Fibroblast of skin of right quadriceps (primary cell): ENCODE results near the gene ROS1.

Experiments
- DNase-seq: peaks from one replicate; pipeline ENCODE4 v3.0.0-alpha.2; 2013

ROS1 gene

DNA sequence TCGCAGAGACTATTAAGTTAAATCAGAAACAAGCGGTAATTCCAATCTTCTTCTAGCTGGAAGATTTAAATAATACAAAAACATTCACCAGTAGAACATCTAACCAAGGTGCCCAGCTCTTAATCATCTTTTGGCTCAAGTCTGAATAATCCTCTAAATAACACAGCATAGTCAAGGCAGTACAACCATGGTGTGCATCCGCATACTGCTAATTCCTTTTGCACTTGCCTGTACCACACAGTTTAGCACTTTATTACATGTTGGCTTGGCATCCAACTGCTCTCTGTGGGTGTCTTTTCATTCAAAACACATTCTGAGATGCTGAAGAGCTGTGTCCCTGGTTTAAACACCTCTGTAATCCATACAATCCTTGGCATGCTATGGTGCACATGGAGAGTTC lies 118.1 kb downstream of the ROS1 start:
- no peak for DNase-seq

DNA sequence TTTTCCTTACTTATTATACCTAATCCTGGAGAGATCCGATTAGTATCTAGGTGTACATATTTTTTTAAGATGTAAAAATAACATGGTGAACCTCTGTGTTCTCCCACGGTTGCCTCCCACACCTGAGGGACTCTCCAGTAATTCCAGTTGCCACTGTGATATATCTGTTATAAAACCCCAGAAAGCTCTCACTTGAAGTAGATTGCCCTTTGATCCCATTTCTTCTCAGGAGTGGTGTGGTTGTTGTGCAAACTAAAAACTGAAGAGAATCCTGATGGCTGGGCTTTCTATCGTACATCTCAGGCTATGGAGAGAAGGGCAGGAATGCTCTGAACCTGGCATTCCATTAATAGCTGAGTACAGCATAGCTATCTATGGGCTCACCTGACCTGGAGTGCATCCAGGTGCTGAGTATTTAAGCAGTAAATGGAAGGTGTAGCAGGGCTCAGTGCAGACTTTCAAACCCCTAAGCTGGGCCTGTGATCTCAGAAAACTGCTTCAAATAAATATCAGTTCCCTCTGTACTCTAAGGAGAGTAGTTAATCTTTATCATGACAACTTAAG lies 119.4 kb downstream of the ROS1 start:
- DNase-seq = no peak

DNA sequence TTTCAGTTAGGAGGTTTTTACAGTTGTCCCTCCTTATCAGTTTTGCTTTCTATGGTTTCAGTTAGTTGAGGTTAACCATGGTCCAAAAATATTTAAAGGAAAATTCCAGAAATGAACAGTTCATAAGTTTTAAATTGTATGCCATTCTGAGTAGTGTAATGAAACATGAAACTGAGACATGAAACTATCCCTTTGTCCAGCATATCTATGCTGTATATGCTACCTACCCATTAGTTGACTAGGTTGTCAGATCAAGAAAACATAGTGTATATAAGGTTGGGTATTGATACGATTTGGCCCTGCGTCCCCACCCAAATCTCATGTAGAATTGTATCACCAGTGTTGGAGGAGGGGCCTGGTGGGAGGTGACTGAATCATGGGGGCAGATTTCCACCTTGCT lies 121.3 kb downstream of the ROS1 start:
- no peak for DNase-seq

DNA sequence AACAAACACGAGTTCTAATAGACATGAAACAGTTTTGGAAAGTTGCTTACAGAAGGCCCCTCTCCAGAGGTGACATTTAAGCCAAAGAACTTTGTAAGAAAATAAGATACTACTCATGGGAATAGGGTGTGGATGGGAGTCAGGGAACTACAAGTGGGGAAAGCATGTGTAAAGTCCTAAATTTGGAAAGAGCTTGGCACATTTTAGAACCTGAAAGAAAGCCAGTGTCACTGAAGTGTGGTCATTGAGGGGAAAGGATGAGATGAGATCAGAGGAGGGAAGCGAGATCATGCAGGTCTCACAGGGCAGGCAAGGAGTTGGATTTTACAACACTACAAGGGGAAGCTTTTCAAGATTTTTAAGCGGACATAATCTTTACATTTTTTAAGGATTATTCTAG lies 122.4 kb downstream of the ROS1 start:
- DNase-seq = no peak

DNA sequence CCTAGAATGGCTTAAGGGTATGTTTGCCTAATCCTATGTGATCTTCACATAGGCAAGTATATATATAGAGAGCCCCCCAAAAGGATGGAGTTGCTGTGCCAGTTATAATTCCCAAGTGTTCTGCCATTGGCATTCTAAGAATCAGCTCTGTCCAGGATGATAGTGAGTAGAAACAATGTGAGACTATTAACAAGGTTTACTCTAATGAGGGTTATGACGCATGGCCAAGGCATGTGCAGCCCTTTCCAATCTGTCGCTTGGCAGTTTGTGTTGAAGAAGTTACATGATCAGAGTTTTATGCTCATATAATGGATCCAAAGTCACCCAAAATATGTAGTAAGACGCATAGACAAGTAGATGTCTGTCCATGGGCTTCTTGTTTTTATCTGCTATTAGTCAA lies 126.8 kb downstream of the ROS1 start:
- no peak for DNase-seq

DNA sequence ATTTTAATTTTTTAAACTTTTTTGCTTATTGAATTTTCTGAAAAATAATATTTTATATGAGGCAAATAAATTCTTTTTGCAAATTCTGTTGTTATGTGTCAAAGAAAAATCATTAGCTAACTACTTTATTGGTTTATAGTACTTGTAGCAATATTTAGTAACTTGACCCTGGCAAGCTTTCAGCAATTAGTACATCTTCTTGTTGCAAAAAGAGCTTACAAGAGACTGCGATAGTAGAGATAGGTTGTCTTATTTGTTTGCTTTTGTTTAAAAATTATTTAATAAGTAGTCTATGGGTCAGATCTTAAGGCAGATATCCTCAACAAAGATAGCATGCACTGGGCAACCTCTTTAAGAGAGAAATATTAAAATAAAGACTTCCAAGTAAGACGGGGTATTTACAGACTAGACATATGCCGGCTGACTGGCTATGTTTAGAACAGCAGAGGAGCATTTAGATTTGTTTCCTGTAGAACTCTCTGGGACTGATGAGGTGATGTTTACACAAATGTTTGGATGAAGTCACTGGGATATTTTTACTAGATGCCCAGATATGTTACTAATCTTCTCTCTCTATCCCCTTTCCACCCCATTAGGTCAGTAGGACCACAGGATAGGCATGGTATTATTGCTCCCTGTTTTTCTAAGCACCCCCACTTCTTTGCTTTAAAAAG lies 135.4 kb downstream of the ROS1 start:
- no peak for DNase-seq

DNA sequence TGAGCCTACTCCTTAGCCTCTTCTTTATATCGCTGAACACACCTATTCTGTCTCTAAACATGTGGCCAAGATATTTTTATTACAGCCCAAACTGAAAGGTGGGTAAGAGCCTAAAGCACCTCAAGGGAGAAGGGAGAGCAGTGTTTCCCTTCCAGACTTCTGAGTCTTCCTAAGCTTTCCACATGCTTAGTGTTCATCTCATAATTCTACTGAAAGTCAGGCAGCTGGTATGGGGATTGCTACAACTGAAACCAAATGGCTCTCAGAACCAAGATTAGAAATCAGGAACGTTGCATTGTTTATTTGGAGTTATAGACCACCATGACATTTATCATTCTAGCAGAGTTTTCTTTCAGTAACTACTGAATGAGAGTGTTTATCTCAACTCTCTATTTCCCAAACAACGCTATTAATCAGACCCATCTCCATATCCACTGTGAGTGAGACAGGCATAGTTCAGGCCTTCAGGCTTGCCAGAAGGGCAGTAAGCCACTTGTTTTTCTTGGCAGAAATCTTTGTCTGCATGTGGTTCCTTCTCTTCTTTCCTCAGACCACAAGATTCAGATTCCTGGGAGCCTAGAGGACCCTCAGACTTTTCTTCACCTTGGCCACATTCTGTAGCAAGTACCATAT lies 137.5 kb downstream of the ROS1 start:
- no peak for DNase-seq

DNA sequence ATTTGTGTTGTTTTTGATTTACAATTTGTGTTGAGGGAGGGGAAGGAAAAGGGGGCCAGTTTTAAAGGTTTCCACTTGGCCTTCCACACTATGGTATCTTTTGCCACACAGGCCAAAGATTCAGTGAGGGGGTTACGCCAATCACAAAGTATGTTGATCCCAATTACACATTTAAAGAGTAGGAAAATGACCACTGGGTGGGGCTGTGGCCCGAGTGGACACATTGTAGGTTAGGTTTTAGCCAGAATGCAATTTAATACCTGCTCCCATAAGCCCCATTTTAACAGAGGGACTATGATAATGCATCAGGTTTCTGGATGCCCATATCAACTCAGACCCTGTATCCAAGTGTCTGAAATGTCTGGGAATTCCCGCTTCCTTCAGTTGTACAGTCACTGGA lies 144.8 kb downstream of the ROS1 start:
- no peak for DNase-seq

DNA sequence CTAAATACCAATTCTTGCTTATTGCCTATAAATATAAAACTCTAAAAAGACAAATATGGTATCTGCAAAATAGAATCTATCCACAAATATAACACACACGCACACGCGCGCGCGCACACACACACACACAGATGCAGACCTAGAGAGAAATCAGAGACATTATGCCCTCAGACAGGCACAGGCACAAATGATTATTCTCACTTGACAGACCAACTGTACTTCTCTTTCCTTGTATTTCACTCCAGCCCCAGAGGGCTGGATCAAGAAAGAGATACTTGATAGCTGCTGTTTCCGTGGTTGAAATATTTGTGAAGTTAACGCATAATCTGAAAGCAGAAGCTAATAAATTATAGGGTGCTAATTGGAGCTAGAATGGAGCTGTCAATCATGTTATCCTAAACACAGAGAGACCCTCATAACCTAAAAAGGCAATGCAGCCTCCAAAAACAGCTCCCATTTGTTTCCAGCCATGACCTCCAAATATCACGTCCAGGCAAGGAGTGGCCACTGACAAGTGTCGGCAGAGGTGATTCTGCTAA lies 148.9 kb downstream of the ROS1 start:
- no peak for DNase-seq

DNA sequence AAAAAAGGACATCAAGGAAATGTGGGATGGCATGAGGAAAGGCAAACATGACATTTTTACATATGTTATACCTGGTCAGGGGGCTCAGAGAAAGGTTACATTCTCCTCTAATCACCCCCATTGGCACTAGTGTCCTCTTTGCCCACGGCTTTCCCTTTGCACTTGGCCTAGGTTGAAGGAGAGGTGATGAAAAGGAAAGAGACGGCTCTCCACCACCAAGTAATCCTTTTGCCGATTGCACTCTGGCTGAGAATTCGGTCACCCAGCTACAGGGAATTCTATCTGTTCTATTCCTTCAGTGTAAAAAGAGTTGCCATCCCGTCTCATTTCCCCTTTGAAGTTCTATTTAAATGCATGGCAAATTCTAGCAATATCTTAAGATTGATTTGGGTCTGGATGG lies 150.0 kb downstream of the ROS1 start:
- no peak for DNase-seq

DNA sequence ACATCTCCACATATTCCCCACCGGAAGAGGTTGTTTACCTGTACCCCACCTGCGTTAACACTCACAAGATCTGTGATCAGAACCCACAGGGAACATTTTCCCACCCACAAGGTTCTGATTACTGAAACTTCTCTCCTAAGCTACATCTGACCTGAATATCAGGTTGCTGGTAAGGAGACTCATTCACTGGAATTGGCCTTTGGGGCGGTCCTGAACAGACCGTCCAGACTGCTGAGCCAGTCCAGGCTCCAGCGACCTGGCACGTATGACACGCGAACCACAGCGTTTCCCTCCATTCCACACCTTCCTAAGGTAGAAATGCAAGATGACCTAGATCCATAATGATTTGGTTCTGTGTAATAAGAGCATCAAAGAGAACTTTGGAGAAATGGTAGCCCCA lies 150.5 kb downstream of the ROS1 start:
- no peak for DNase-seq

DNA sequence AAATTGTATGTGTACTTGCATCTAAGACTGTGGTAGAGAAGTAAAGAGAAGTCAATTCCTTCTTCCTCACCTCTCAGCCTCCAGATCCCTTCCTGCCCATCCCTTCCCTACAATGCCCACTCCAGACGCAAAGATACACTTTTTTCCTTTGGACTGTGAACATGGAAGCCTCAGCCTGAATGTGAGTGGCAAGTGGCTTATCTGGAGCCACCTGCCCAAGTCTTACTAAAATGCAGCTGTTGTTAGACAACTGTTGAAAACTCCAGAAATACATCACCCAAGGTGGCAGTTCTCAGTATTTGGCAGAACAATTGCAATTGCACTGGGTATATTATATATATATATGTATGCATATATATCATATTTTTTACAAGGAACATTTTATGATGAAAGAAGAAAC lies 152.9 kb downstream of the ROS1 start:
- DNase-seq = no peak

DNA sequence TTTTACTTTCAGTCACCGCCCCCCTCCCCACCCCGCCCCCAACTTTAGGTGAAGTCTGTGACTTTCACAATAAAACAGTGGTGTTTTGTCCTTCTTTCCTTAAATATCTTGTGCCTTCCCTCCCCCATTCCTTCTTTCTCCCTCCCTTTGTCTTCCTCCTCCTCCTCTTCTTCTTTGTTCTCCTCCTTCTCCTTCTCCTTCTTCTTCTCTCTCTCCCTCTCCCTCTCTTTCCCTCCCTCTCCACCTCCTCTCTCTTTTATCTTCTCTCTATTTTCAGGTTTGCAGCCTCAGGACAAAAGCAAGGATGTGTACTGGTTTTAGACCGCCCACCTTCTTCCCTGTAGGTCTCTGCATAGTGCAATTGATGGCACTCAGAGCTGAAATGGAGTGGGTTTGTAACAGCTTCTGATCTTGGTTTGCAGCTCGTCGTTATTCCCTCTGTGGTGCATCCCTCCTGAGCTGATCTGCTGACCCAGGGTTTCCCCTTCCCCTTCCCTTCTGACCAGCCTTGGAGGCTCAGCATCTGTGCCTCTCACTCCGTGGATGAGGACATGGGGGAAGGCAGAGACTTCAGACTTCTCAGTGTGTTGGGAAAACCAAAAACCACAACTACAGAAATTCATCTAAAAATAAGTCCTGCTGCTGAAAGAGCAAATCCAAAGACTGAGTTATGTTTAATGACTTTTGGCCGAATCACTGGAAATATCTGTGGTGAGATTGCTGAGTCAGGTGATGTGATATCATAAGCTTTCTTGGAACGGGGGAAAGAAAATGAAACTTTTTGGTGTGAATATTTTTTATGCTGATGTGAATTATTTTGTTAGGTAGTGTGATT lies 153.5 kb downstream of the ROS1 start:
- DNase-seq = peak; percentile 14

DNA sequence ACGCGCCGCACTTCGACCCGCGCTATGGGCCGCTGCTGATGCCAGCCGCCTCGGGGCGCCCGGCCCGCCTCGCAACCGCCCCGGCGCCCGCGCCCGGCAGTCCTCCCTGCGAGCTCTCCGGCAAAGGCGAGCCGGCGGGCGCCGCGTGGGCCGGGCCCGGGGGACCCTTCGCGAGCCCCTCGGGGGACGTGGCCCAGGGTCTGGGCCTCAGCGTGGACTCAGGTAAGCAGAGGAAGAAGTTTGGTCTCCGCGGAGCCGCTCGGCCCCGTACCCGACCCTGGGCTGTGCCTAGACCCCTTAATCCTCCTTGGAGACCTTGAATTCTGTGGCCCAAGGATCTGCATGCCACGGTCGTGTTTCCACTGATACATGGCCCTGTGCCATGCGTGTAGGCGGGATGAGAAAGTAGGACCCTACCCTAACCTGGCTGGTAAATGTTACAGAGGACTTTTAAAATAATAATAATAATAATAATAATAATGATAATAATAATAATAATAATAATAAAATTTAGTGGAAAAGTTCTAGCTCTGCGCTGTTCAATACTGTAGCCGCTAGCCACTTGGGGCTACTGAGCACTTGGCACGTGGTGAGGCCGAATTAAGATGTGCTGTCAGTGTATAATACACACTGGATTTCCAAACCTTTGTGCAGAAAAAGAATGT lies 154.8 kb downstream of the ROS1 start:
- no peak for DNase-seq

DNA sequence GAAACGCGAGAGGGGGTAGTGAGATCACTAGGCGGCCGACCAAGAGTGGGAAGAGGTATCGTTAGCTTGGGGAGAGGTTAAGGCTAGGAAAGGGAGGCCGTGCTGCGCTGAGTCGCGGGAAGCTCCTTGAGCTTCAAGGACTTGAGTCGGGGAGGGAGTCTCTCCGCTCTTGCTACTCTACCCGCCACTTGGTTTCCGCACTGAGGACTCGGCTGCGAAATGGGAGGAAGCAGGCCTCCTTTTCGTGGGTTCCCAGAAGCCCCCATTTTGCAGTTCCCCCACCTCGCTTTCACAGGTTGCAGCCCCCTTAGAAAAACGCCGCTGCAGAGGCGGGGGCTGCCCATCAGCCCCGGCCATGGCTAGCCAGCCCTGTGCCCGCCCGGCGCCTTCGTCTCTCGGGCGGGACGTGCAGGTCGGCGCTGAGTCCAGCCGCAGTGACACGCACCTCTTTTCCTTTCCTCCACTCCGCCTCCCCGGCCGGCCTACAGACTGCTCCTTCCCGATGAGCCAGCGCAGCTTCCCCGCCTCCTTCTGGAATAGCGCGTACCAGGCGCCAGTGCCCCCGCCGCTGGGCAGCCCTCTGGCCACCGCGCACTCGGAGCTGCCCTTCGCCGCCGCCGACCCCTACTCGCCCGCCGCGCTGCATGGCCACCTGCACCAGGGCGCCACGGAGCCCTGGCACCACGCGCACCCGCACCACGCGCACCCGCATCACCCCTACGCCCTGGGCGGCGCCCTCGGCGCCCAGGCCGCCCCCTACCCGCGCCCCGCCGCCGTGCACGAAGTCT lies 155.5 kb downstream of the ROS1 start:
- DNase-seq = no peak

DNA sequence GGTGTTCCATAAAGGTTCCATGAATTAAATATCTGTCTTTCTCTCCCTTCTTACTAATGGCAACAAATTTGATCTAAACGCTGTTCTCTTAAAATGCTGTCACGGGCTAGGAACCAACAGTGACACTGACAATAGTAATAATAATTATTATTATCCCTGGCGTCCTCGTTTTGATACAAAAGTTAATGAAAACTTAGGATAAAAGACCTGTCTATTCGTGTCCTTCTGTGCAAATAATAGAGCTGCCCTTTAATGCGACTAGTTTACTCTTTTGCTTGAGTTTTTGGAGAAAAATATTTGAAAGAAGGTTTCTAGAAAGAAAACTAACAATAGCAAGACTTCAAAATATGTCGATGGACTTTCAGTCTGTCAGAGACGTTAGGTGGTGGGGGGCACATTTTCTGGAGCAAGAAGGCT lies 156.1 kb downstream of the ROS1 start:
- DNase-seq = no peak

DNA sequence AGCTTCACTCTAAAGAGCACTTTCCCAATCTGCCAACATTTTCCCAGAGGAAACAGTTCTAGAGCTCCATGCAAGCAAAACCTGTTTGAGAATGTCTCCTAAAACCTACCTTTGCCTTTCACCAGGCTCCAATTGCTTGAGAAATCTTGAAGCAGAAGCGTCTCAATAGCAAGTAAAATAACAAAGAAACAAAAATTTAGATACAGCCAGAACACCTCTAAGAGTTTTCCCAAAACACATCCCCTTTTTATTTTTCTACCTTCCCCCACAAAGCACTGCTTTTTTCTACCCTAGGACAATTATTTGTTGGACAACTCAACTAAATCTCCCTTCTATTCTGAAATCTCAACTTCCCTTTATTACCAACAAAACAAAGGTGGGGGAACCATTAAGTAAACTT lies 156.8 kb downstream of the ROS1 start:
- DNase-seq = no peak

DNA sequence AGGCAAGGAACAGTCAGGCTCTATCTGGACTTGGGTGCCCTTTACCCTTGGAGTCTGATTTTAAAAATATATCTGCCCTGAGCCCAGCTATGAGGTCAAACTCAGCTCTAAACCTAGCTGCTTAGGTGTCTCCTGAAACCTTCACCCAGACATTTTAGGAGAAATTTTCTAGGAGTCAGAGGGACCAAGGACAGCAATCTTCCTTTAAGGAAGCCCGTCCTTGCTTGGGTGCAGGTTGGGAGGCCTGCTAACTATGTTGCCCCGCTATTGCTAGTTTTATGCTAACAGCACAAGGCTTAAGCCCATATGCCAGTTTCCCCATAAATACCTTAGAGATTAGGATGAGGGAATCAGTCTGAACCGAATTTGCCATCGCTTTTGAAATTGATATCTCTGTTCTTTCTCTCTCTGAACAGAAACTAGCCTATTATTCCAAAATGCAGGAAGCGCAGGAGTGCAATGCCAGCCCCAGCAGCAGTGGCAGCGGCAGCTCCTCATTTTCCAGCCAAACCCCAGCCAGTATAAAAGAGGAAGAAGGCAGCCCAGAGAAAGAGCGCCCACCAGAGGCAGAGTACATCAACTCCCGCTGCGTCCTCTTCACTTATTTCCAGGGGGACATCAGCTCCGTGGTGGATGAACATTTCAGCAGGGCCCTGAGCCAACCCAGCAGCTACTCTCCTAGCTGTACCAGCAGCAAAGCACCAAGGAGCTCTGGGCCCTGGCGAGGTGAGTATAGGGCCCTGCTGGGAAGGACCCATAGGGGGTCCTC lies 157.8 kb downstream of the ROS1 start:
- no peak for DNase-seq

DNA sequence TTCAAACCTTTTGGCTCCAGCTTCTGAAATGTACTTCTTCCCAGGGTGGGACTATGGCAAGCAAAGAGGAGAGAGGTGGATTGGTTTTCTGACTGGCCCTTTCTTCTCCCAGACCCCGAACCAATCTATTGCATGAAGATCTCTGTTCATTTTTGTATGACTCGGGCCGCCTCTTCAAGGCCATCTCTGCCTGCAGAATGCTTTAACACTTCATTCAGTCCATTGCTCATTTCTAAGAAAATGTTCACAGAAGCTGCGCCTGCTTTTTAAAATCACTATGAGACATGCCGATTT lies 158.7 kb downstream of the ROS1 start:
- DNase-seq = no peak

DNA sequence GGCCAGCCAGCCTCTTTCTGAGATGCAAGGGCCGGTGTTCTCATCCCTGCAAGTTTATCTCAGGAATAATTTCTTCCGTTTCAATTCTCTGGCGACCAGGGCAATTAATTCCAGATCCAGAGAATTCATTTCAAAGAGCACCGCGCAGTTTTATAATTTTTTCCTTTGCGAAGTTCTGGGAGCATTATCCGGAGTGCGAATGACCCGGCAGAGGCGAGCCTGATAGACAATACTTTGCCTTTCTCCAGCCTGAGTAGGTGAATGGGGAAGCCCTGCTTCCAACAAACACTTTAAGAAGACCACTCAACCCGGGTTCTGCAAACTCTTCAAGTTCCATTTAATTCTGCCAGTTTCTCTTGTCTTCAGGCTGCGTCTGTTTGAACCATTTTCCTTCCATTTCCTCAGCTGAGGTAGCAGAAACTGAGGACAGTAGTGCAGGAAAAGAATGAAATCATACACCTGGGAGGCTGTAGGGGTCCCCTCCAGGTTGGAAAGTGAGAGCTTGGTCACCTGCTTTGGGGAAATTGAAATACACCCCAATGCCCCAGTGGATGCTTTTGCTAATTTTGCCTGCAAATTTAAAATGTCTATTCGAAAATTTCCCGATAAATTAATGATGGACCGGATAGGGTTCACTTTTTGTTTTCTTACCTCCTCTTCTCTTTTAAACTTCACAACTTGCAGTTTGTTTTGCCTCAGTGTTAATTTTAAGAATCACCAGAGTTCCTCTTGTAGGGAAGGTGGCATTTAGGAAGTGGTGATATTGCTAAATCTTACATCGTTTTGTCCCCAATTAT lies 159.3 kb downstream of the ROS1 start:
- DNase-seq = no peak
